Fibroblast of lung (primary cell): ENCODE results near the gene ZFYVE28. TPM values are rescaled to one million over a fixed set of nuclear protein-coding genes. Genes with fewer than 3 reads are reported as not detected.
"Not testable (repeated sequence)": the region's sequence is repeated elsewhere in the genome, so short reads cannot be mapped to it uniquely, and the experiment has no call there.

Experiments
- DNase-seq, 2 donors: peaks; one replicate each; pipeline versions ENCODE4 v3.0.0 to v3.0.0-alpha.2; 2010; ENCODE audit warnings: low read depth in 2 of 2
- H2AFZ ChIP-seq: 2 replicates; pipeline ENCODE4 v1.5.1; 2012; ENCODE audit warnings: low read length, control low read depth, inconsistent platforms
- H3K27ac ChIP-seq: 2 replicates; pipeline ENCODE4 v1.5.1; 2011; ENCODE audit warnings: low read length, control low read depth; ENCODE audit not compliant: insufficient read depth
- H3K27me3 ChIP-seq: 2 replicates; pipeline ENCODE4 v1.5.1; 2011; ENCODE audit warnings: mild to moderate bottlenecking, low read length; ENCODE audit not compliant: control insufficient read depth, insufficient read depth
- H3K36me3 ChIP-seq: 2 replicates; pipeline ENCODE4 v1.5.1; 2011; ENCODE audit warnings: low read length; ENCODE audit not compliant: control insufficient read depth, insufficient read depth
- H3K4me1 ChIP-seq: 2 replicates; pipeline ENCODE4 v1.5.1; 2011; ENCODE audit warnings: low read length; ENCODE audit not compliant: control insufficient read depth, insufficient read depth; ENCODE audit errors: extremely low read depth
- H3K4me2 ChIP-seq: 2 replicates; pipeline ENCODE4 v1.5.1; 2011; ENCODE audit warnings: low read length, control low read depth; ENCODE audit not compliant: insufficient read depth; ENCODE audit errors: extremely low read depth
- H3K4me3 ChIP-seq, 4 experiments: fragments of 200-600 bp in 1 of 4; sonication (generic) in 1 of 4; replicated peaks in 1 of 4; 2 replicates each; pipeline ENCODE4 v1.5.1; 2011 to 2016; ENCODE audit warnings: low read length in 4 of 4, low read depth in 3 of 4, mild to moderate bottlenecking in 3 of 4, control low read depth in 2 of 4, inconsistent platforms in 1 of 4, mixed read lengths in 1 of 4; ENCODE audit not compliant: insufficient read depth in 1 of 4; ENCODE audit errors: control extremely low read depth in 1 of 4
- H3K79me2 ChIP-seq: 2 replicates; pipeline ENCODE4 v1.5.1; 2012; ENCODE audit warnings: mild to moderate bottlenecking, low read length, inconsistent platforms; ENCODE audit not compliant: control insufficient read depth, insufficient read depth
- H3K9ac ChIP-seq: 2 replicates; pipeline ENCODE4 v1.5.1; 2011; ENCODE audit warnings: mild to moderate bottlenecking, low read length, control low read depth; ENCODE audit not compliant: insufficient read depth
- H3K9me3 ChIP-seq: 2 replicates; pipeline ENCODE4 v1.5.1; 2012; ENCODE audit warnings: low read depth, low read length; ENCODE audit not compliant: control insufficient read depth, insufficient read depth
- H4K20me1 ChIP-seq: 2 replicates; pipeline ENCODE4 v1.5.1; 2011; ENCODE audit warnings: low read length; ENCODE audit not compliant: control insufficient read depth, insufficient read depth; ENCODE audit errors: extremely low read depth
- EZH2 ChIP-seq: IDR thresholded peaks from 2 replicates; pipeline ENCODE4 v1.5.1; 2012; ENCODE audit warnings: low read length, control low read depth, mild to moderate bottlenecking; ENCODE audit errors: missing control alignments
- polyA plus RNA-seq, 2 donors: library from polyadenylated mRNA; depleted of rRNA in 1 of 2; stranded (reverse) in 1 of 2; unstranded in 1 of 2; fragments of >200 nt; gene quantifications; 2 replicates each; pipeline ENCODE4 v1.2.1, GENCODE V29; 2011 to 2012; ENCODE audit warnings: missing spikeins in 1 of 2
- total RNA-seq: library from RNA; depleted of rRNA; stranded (reverse); fragments of >200 nt; gene quantifications from 2 replicates; pipeline ENCODE4 v1.2.1, GENCODE V29; 2014
- TF ChIP-seq, protein P1 (sequence below), 2 donors: IDR thresholded peaks in 1 of 2; conservative IDR thresholded peaks in 1 of 2; 1 replicate in 1 of 2; 2 replicates in 1 of 2; pipeline ENCODE4 v1.5.1; 2011 to 2012; ENCODE audit warnings: low read length in 2 of 2, control low read depth in 1 of 2, inconsistent platforms in 1 of 2, low read depth in 1 of 2, mild to moderate bottlenecking in 1 of 2

Gene ZFYVE28
- total and polyA plus RNA-seq, 2 donors (not counting 1 experiment from before 2014, with no cell fraction given), result 2.4 to 11.6 TPM

- no peak overlapping the region for H3K27ac ChIP-seq
- TF ChIP-seq, protein P1, sequence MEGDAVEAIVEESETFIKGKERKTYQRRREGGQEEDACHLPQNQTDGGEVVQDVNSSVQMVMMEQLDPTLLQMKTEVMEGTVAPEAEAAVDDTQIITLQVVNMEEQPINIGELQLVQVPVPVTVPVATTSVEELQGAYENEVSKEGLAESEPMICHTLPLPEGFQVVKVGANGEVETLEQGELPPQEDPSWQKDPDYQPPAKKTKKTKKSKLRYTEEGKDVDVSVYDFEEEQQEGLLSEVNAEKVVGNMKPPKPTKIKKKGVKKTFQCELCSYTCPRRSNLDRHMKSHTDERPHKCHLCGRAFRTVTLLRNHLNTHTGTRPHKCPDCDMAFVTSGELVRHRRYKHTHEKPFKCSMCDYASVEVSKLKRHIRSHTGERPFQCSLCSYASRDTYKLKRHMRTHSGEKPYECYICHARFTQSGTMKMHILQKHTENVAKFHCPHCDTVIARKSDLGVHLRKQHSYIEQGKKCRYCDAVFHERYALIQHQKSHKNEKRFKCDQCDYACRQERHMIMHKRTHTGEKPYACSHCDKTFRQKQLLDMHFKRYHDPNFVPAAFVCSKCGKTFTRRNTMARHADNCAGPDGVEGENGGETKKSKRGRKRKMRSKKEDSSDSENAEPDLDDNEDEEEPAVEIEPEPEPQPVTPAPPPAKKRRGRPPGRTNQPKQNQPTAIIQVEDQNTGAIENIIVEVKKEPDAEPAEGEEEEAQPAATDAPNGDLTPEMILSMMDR (conservative IDR thresholded peaks at IDR 0.05 in 1 of 2, IDR thresholded peaks at IDR 0.05 in 1 of 2; ENCODE audit: low read depth in 1 of 2, low read length in 2 of 2), result no peak
- no peak for TF ChIP-seq EZH2
- H3K9ac ChIP-seq, result no peak overlapping the region
- H4K20me1 ChIP-seq, result no peaks in the 10 kb centered on the region
- no peak overlapping the region for H2AFZ ChIP-seq
- no peaks in the 10 kb centered on the region for H3K9me3 ChIP-seq
- H3K27me3 ChIP-seq, result no peaks in the 10 kb centered on the region
- no peak for DNase-seq
- no peaks in the 10 kb centered on the region for H3K36me3 ChIP-seq
- H3K4me3 ChIP-seq, result no peak overlapping the region
- H3K4me1 ChIP-seq, result no peaks in the 10 kb centered on the region
- no peak overlapping the region for H3K4me2 ChIP-seq
- no peaks in the 10 kb centered on the region for H3K79me2 ChIP-seq
Measured at GRCh38 chr4:2385516-2385915, 32.9 kb downstream of the ZFYVE28 start.

GRCh38 chr4:2384245-2384644, 34.2 kb downstream of the ZFYVE28 start:
- no peaks in the 10 kb centered on the region for H3K36me3 ChIP-seq
- H3K79me2 ChIP-seq, result no peaks in the 10 kb centered on the region
- no peaks in the 10 kb centered on the region for H3K4me1 ChIP-seq
- no peak overlapping the region for H3K4me2 ChIP-seq
- no peaks in the 10 kb centered on the region for H3K27me3 ChIP-seq
- H3K9me3 ChIP-seq, result no peaks in the 10 kb centered on the region
- H2AFZ ChIP-seq, result no peak overlapping the region
- no peak overlapping the region for H3K27ac ChIP-seq
- H3K4me3 ChIP-seq, result no peak overlapping the region
- H3K9ac ChIP-seq, result no peak overlapping the region
- DNase-seq, result no peak
- TF ChIP-seq, protein P1 (conservative IDR thresholded peaks at IDR 0.05 in 1 of 2, IDR thresholded peaks at IDR 0.05 in 1 of 2; ENCODE audit: low read depth in 1 of 2, low read length in 2 of 2), result no peak
- TF ChIP-seq EZH2, result no peak
- no peaks in the 10 kb centered on the region for H4K20me1 ChIP-seq

DNA sequence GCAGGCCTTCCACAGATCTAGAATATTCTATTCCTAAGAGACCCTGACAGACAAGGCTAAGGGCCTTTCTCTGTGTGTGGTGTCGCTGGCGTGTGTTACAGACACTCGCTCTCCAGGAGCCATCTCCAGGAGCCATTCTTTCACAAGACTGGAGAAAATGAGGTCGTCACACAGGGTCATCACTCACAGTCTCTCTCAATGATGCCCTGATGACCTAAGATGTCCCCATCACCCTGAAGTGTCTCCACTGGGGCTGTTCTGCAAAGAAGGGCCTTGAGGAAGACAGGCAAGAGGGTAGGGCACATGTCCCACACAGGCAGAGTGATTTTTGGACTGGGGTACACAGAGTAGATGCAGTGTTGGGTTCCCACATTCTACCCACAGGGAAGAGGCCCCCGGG, 34.7 kb downstream of the ZFYVE28 start:
- no peak for DNase-seq
- Histone ChIP-seq H3K9ac (no peak overlapping the region), H3K9me3 (no peaks in the 10 kb centered on the region), H3K4me1 (no peaks in the 10 kb centered on the region), H3K27ac (no peak overlapping the region), H3K79me2 (no peaks in the 10 kb centered on the region), H2AFZ (no peak overlapping the region), H3K27me3 (no peaks in the 10 kb centered on the region), H3K36me3 (no peaks in the 10 kb centered on the region), H3K4me3 (no peak overlapping the region), H4K20me1 (no peaks in the 10 kb centered on the region), H3K4me2 (no peak overlapping the region)
- TF ChIP-seq, protein P1 (conservative IDR thresholded peaks at IDR 0.05 in 1 of 2, IDR thresholded peaks at IDR 0.05 in 1 of 2; ENCODE audit: low read depth in 1 of 2, low read length in 2 of 2), result no peak
- TF ChIP-seq EZH2, result no peak

DNA sequence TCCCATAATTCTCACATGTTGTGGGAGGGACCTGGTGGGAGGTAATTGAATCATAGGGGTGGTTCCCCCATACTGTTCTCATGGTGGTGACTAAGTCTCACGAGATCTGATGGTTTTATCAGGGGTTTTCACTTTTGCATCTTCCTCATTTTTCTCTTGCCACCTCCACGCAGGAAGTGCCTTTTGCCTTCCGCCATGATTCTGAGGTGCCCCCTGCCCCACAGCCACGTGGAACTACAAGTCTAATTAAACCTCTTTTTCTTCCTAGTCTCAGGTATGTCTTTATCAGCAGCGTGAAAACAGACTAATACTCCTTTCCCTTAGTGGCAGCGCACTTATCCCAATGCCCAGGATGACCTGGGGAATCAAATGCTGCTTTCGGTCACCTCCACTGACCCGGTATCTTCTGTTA, 35.2 kb downstream of the ZFYVE28 start:
- H3K27ac ChIP-seq, H4K20me1 ChIP-seq, H3K4me3 ChIP-seq, H3K4me2 ChIP-seq, H3K4me1 ChIP-seq, DNase-seq, H3K36me3 ChIP-seq, H3K9ac ChIP-seq, H3K9me3 ChIP-seq, H2AFZ ChIP-seq, H3K79me2 ChIP-seq, H3K27me3 ChIP-seq: not testable (repeated sequence)

GRCh38 chr4:2382769-2383202, 35.7 kb downstream of the ZFYVE28 start:
- H3K79me2 ChIP-seq, H3K4me3 ChIP-seq, H3K4me1 ChIP-seq, DNase-seq, H3K36me3 ChIP-seq, H4K20me1 ChIP-seq, H3K9ac ChIP-seq, H3K4me2 ChIP-seq, H2AFZ ChIP-seq, H3K9me3 ChIP-seq, H3K27me3 ChIP-seq, H3K27ac ChIP-seq: not testable (repeated sequence)
